Fibroblast of skin of right biceps (primary cell): ENCODE measurements around the gene ERFL.
"Not testable (repeated sequence)": the region's sequence is repeated elsewhere in the genome, so short reads cannot be mapped to it uniquely, and the experiment has no call there.

Experiments
- DNase-seq: peaks from one replicate; pipeline ENCODE4 v3.0.0-alpha.2; 2013

The ERFL gene

GRCh38 chr19:41926763-41927496 is 1.3 kb downstream of the ERFL start:
- no peak for DNase-seq

DNA sequence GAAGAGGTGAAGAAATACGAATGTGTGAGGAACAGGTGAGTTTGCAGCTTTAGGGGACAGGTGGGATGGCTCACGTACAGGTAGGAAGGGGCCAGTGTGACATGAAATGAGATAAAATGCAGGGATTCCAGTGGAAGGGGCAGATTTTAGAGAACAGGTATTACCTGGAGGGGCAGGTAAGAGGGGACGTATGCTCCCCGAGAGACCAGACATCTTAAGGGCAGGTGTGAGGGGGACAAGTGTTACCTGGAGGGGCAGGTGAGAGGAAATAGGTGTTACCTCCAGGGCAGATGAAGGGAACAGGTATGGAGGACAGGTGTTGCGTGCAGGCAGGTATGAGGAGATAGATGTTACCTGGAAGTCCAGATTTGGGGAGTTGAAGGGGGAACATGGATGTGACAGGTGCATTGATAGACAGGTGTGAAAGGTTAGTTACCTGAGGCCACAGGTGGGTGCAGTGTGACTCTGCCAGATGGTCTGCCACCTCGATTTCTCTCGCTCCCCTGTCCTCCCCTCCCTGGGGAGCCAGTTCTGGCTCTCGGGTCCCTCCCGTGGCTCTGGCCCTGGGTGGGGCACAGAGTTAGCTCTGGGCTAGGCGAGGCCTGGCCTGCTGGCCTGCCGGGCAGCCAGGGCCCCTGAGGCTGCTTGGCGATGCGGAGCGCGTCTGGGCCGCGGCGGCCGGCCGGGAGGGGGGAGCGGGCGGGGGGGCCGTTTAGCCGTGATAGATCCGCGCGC is 2.1 kb downstream of the ERFL start:
- no peak for DNase-seq

GRCh38 chr19:41925208-41926003 is 2.8 kb downstream of the ERFL start:
- DNase-seq, result no peak

DNA sequence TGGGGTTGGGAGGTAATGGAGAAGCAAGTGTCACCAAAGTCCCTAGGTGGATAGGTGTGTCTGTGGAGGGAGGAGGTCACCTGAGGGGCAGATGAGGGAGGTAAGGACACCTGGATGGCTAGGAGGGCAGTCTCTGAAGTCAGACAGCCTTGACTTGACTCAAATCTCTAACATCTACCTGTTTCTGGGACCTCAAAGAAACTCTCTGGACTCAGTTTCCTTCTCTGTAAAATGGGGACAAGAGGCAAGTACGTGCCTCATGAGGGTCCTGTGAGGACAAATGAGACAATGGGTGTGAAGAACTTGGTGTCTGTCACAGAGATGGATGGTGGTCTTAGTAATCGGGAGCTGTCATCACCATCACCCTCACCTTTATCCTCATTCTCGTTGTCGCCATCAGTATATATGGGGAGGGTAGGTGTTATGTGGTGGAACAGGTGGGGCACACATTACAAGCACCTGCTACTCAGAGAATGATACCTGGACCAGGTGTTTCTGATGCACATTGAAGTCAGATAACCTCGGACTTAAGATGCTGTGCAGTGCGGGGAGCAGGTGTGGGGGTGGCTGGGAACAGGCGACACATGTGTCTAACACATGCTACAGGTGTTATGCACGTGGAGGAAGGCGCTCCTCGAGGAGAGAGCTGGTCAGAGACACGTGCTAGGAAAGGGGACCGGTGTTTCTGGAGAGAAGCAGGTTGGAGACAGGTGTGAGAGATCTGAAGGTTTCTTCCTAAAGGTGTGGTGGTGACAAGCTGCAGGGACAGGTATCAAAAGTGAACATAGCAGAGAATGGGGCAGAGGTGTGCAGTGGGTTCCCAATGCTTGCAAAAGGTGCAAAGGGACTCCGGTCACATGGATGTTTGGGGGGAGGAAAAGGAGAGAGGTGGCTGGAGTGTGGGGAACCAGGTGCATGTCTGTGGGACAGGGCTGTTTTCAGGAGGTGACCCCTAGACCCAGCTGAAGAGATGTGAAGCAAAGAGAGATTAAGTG is 3.8 kb downstream of the ERFL start:
- DNase-seq, result no peak

DNA sequence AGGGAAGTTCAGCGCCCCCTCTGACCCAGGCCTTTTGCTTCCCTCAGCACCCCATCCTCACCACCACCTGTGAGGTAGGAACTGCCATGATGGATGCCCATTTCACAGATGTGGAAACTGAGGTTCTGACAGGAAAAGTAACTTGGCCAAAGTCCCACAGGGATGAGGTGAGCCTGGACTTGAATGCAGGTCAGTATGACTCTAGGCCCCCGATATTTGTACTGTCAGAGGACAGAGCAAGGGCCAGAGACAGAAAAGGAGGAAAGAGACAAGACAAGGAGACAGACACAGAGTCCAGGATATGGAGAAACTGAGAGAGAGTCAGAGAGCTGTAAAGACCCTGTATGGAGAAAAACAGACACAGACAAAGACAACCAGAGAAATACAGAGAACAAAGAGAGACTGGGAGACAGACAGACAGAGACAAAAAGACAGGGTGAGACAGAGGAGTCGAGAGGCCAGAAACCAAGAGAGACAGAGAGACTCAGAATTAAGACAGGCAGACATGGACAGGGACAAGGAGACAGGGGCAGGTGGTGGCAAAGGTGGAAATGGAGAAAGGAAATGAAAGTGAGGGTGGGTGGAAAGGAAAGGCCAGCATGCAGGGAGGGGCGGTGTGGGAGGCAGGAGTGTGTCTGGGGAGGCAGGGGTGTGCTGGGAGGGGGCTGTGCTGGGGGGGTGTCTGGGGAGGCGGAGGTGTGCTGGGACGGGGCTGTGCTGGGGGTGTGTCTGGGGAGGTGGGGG is 5.0 kb downstream of the ERFL start:
- no peak for DNase-seq

GRCh38 chr19:41922585-41922984 is 5.7 kb downstream of the ERFL start:
- no peak for DNase-seq

DNA sequence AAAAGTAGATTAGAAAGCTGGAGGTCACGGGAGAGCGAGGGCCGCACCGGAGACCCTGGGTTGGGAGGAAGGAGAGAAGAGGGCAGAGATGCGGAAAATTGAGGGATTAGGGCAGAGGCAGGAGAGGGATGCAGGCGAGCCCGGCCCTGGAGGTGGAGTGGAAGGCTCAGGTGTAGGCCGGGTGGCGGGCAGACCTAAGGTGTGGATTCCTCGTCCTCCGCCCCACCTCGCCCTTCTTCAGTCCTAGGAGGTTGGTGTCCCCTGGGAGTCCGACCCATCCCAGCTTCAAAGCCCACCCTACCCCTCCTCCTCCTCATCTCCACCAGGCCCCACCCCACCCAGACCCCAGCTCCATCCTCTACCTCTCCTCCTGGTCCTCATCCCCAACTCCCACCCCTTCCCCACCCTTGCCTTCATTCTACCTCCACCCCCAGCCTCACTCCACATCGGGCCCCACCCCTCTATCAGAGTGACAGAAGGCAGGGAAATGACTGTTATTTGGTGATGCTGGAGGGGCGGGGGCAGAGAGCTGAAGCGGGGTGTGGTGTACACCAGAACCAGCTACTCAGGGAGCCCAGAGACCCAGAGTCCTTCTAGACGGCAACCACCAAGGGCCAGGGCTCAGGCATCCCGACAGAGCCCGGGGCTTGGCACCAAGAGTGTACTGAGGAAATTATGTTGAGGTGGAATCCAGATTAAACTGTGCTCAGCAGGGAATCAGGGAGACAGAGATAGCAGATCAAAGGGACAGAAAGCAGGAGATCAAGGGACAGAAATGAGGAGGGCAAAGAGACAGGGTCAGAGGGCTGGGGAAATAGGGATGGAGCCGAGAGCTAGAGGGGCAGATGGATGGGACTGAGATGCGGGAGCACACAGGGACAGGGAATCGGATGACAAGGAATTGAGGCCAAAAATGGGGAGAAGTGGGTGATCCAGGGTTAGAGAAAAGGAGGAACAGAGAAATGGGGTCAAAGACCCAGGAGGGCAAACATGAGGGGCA is 6.4 kb downstream of the ERFL start:
- no peak for DNase-seq

DNA sequence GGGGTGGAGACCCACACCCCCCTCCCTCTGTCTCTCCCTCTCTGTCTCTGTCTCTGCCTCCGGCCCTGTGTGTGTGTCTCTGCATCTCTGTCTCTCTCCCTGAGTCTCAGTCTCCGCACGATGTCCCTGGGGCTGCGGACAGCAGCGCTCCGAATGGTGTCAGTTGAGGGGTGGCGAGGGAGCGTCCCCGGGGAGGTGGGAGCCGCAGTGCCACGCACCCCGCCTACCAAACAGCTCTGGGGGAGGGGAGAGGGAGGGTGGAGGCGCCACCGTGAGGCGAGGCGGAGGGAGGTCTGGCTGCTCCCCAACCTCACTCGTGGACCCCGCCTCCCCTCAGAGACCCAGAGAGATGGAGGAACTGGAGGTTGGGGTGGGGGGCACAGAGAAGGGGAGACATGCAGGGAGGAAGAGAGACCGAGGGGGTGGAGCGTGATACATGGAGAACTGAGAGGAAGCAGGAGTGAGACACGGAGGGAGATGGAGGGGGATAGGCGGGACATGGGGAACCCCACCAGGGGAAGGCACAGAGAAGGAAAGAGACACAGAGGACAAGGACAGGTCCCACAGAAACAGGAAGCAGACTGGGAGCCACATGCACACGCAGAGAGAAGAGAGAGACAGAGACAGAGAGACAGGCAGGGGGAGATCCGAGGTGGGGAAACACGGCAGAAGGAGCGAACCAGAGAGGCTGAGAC is 7.2 kb downstream of the ERFL start:
- no peak for DNase-seq

GRCh38 chr19:41919948-41920712 is 8.1 kb downstream of the ERFL start:
- DNase-seq, result no peak

- no peak for DNase-seq
Observed at GRCh38 chr19:41918653-41919244, 9.5 kb downstream of the ERFL start.

DNA sequence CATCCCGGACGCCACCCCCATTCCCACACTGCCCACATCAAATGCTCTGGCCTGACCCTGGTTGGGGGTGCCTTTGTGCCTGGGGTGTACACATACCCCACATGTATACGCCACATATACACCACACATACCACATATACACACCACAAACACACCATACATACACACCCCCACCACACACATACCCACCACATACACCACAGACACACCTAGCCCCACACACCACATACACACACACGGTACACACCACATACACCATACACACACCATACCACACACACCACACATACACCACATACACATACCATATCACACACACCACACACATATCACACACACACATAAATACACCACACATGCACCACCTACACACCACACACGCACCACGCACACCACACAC is 10.2 kb downstream of the ERFL start:
- no peak for DNase-seq

- no peak for DNase-seq
Observed at GRCh38 chr19:41917676-41918075, 10.6 kb downstream of the ERFL start.

DNA sequence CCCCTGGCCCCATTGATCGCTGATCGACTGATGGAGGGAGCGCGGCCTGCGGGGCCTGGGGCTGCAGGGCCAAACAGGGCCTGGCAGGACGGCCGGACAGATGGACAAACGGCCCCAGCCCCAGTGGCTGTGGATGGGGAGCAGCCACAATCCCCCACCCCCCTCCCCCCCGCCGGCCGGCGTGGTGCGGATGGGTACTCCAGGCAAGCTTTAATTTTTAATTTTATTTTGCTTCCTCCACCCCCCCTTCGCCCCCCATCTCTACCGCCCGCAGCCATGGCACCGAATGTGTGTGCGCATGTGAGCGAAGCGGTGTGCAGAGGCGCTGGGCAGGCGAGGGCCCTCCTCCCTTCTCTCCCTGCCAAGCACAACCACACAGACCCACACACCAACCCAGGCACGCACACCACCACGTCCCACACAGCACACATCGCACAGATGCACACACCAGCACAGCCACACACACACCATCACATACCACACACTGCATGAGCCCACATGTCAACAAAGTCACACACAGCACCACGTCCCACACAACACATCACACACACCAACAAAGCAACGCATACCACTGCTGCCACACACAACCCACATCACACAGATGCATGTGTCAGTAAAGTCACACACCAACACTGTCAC is 12.4 kb downstream of the ERFL start:
- no peak for DNase-seq

- DNase-seq, result no peak
Observed at GRCh38 chr19:41915021-41915775, 13.1 kb downstream of the ERFL start.

- not testable (repeated sequence) for DNase-seq
Observed at GRCh38 chr19:41914424-41914834, 13.8 kb downstream of the ERFL start.

DNA sequence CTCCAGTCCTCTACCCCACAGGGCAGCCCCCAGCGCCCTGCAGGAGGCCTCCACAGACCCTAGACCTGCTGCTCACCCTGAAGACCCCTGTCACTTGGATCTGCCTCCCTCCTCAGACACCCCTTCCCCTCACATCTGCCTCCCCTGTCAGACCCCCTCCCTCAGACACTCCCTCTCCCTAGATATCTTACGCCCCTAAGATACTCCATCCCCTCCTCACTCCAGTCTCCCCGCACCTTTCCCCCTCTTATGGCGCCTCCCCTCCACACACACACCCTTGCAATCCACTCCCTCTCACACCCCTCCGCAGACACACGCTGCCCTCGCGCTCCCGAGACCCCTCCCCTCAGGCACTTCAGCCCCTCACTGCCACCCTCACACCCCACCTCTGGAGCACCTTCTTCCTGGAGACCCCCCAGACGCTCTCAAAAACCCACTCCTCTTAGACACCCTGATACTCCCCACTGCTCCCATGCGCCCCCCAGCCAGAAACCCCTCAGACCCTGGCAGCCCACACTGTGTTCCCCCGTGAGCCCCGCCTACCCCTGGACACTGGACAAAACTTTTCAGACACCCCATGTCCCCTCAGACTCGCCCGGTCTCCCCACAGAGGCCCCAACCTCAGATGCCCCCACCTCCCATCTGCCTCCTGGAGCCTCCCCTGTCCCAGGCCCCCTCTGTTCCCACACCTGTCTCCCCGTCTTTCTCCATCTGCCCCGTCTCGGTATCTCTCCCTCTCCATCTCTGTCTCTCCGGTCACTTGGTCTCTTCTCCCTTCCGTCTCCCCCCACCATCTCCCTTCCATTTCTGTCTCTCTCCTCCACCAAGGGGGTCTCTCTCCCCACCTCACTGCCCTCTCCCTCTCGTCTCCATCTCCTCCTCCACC is 14.5 kb downstream of the ERFL start:
- DNase-seq, result no peak
